ENCODE results near the gene INSYN1.
"Not testable (repeated sequence)": the region's sequence is repeated elsewhere in the genome, so short reads cannot be mapped to it uniquely, and the experiment has no call there.

The INSYN1 gene, protein sequence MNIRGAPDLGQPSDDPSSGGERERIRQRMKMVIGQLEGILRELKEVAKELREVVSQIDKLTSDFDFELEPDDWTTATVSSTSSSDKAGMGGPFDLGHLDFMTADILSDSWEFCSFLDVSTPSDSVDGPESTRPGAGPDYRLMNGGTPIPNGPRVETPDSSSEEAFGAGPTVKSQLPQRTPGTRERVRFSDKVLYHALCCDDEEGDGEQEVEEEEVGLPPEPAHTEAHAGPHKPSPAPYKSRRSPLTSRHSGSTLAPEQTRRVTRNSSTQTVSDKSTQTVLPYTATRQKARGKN

DNA sequence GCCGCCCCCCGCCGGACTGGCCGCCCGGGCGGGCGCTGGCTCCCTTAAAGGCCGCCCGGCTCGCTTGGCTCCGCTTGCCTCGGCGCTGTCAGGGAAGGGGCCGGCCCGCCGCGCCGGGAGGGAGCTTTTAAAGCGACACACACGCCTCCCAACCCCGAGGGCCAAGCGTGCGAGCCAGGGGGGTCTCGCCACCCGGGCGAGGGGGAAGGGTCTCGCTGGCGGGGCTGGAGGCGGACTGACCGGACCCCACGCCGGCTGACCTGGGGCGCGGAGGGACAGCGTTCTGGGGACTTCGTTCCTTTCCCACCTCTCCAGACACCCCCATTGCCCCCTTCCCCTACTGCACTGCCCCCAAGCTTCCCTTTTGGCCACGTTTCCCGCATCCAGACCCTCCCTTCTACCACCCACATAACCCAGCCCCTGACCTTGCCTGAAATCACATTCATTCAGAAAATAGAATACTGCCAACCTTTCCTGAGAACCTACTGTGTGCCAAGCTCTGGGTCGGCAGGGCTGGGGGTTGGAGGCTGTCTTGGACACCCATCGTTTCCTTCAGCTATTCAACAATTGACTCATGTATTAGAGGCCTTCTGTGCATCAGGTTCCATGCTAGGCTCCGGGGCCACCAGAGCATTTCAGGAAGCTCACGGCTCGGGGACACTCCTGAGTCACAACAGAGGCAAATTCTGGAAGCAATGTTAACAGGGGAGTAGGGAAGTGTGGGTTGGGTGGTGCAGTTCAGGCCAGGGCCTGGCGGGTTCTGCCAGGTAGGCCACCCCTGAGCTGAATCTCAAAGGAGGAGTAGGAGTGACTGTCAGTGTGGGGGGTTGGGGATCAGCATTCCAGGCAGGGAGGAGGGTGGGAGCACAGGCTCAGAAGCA is at the start of gene INSYN1:
TSS of gene INSYN1 (minus strand) at position 102 of the 881 bp plus-strand sequence. CDS start 2,221 bp downstream, outside the sequence.
- no peak for DNase-seq (ENCODE audit: low read depth in 2 of 2)

DNA sequence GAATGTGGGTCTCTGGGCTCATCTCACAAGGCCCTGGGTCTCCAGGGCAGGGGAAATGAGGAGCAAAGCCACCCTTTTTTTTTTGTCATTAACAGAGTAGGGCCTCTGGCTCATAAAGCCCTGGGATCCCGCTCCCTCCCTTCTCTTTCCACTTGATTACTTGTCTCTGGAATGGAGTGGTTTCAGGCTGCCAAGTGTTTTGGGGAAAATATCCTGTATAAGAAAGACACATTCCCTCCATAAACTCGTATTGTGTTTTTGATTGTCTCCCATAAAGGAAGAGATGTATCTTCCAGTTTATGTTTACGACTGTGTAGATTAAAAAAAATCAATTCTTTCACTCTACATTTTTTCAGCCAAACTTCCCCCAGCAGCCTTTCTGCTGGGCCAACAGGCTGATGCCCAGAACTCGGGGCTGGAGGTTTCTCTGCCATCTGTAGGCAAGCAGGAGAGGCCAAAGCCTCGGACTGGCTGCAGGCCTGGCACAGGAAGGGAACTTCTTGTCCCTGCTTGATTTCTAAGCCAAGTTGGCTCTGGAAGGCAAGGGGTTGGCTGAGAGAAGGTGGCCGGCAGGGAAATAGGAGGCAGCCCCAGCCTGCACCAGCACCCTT is 49.4 kb upstream of the INSYN1 start:
- DNase-seq (ENCODE audit: low read depth in 2 of 2), result no peak

DNA sequence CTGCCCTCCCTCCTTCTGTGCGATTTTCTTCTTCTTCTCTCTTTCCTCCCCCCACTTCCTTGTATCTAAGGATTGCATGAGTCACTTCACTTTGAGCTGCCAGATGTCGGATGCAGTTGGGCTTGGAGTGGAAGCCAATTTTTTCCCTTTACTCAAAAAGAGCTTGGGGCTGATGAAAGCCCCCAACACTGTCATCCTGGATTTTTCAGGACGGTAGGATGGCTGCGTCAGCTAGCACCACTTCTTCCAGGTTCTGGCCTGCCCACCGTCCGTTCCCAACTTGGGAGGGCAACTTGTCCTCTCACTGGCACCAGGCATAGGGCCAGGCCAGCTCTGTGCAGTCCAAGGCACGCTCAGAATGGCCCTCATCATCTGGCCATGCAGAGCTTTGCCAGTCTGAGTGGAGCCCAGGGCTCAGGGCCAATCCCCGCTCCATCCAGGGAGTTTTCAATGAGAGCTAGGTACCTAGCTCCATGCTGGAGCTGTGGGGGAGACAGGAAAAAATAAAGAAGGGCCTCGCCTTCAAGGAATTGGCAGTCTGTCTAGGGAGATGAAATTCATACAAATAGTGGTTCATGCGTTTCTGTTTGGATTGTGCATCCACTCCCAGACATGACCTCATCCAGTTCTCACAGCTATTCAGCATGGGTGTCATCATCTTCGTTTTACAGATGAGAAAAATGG is 47.7 kb upstream of the INSYN1 start:
- DNase-seq (ENCODE audit: low read depth in 2 of 2), result no peak

DNA sequence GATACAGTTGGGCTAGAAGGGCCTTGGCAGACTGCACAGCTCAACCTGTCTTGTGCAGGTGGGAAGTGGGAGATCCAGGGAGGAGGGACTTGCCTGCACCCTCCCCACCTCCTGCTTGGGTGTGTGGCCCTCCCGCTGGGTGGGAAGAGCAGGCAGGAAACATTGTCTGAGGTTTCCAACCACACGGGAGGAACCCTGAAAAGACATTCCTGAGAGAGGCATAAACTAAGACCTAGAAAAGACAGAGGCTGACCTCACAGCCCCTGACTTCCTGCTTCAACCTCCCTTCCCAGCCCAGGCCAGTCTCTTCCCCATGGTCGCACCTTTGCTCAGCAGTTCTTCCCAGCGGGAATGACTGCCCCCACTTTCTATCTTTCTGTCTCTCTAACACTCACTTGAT is 46.3 kb upstream of the INSYN1 start:
- no peak for DNase-seq (ENCODE audit: low read depth in 2 of 2)

DNA sequence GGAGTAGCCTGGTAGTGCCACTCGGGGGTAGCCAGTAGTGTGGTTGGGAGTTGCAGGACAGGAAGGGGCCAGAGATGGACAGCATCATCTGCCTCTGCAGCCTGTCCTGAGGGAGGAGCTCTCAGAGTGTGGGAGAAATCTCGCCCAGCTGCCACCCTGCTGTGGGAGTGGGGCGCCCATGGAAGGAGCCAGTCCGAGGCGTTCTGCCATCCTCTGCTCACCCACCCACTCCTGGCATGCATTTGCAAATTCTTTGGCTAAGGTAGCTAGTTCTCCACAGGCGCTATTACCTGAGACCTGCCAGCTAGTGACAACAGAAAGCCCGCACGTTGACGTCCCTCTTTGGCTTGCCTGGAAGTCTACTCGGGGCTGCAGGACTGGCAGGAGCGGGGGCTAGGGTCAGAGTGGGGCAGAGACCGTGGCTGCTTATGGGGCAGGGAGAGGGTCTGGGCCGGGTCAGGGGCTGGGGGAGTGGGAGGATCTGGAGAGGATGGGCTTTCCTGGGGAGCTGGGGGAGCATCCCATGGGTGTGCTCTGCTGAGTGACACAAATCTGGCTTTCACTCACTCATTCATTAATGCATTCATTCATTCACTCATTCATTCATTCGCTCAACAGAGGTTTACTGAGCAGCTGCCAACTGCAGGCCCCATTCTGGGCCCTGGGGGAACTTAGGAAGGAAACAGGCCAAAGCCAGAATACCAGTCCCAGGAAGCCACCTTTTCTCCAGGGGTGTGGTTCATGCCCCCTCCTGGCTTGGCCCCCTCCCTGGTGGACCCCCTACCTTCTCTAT is 44.4 kb upstream of the INSYN1 start:
- no peak for DNase-seq (ENCODE audit: low read depth in 2 of 2)

DNA sequence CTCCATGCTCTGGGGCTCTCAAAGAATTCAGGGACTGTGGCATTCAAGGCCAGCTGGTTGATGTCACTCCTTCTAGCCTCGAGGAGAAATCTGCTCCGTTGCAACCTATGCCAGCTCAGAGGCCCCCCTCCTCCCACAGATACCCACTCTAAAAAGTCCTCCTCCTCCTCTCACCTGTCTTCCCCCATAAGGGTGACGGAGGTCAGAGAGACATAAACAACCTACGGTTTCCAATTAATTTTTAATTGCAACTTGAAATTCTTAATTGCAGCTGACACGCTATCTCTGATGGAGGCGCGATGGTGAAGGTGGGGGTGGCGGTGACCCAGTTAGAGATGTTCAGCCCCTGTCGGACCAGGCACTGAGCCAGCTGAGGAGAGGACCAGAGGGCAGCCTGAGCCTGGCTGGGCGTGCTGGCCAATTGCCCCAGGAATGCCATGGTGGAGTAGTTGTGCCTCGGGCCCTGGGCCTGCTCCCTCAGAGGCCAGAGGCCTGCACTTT is 43.2 kb upstream of the INSYN1 start:
- no peak for DNase-seq (ENCODE audit: low read depth in 2 of 2)

DNA sequence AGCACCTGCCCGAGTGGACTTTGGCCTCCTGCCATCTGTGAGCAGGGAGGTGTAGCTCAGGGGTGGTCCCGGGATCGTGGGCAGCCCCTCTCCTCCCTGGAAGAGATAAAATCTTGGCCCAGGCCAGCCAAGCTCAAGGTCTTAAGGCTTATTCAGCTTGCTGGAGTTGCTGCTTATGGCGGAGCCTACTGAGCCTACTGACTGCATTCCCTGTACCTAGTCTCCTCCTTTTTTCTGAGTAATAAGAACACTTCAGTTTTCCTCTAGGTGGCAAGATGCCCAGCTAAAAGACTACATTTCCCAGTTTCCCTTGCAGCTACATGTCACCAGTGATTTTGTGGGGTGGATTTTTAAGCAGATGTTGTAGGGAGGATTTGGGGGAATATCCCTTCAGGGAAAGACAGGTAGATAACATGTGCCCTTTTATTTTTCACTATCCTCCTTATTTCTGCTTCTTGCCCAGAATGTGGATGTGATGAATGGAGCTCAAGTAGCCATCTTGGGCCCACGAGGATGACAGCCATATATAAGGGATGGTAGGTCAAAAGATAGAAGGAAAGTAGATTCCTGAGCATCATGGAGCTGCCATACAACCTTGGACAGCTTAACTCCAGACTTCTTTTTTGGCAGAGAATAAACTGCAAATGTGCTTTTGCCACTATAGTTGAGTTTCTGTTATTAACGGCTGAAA is 41.4 kb upstream of the INSYN1 start:
- DNase-seq (ENCODE audit: low read depth in 2 of 2), result no peak

DNA sequence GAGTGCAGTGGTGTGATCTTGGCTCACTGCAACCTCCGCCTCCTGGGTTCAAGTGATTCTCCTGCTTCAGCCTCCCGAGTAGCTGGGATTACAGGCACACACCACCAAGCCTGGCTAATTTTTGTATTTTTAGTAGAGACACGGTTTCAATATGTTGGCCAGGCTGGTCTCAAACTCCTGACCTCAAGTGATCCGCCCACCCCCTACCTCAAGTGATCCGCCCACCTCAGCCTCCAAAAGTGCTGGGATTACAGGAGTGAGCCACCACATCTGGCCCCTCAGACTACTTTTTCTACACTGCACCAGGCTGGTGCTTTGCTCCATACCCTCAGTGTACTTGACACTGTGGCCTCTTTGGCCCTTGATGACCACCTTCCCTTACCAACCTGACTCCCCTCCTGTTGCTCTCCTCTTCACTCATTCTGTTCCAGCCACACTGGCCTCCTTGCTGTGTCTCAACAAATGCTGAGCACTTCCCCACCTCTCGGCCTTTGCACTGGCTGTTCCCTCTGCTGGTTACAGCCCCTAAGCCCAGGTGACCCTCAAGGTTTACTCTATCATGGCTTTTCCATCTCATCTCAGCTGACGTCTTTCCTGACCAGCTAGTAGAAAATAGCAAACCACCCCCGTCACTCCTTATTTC is 39.9 kb upstream of the INSYN1 start:
- DNase-seq (ENCODE audit: low read depth in 2 of 2), result not testable (repeated sequence)

DNA sequence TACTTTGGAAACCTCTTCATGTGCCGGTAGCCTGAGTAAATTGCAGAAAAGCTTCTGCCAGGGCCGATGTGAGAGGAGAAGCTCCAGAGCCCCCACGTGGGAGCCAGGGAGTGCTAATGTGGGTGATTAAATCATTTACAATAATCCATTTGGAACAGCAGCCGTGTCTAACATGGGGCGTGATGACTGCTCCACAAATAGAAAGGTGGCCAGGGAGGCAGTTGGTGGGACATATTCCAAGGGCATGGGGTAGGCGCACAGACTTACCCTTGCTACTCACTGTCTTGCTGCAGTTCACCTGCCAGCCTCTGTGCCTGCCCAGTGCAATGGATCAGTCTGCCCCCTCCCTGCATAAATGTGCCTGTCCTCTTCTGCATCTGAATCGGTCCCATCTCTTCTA is 39.3 kb upstream of the INSYN1 start:
- DNase-seq (ENCODE audit: low read depth in 2 of 2), result no peak

DNA sequence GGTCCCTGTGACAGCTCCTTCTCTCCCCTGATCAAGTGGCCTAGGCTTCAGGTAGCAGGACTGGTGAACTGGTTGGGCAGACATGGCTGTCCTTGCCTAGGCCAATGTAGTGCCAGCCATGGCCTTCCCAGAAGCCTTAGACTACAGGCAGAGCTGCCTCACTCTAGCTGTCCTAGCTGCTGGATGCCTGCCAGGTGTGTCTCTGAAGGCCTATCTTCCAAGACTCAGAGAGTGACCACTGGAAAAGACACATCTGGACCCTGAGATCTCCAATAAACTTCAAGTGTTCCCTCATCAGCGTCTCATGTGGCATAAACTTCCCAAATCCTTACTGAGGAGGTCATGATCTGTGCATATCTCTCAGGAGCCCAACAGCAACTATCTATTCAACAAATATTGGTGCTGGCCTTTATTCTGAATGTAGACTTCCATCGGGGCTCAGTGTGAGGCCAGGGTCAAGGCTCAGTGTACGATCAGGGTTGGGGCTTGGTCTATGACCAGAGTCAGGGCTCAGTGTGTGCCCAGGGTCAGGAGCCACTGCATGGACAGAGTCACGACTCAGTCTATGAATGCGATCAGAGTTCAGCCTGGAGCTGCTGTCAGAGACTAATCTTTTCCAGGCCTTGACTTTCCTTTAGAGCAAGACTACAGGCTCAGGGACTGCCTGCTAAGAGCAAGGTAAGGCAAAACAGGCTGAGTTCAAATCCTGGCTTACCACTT is 36.5 kb upstream of the INSYN1 start:
- no peak for DNase-seq (ENCODE audit: low read depth in 2 of 2)

DNA sequence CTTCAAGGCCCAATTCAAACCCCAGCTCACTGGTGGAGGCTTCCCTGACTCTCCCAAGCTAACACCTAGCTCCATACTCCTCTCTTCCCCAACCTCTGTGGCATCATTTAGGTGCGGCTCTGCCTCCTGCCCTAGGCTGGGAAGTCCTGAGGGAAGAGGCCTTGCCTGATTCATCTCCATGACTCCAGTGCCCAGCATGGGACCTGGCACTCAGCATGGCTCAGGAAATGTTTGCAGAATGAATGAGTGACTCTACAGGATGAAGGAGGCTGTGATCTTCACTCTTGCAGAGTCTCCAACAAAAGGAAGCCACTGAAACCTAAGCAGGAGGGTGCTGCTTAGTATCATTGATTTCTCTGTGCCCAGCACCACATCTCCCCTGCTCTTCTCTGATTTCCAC is 34.5 kb upstream of the INSYN1 start:
- no peak for DNase-seq (ENCODE audit: low read depth in 2 of 2)

DNA sequence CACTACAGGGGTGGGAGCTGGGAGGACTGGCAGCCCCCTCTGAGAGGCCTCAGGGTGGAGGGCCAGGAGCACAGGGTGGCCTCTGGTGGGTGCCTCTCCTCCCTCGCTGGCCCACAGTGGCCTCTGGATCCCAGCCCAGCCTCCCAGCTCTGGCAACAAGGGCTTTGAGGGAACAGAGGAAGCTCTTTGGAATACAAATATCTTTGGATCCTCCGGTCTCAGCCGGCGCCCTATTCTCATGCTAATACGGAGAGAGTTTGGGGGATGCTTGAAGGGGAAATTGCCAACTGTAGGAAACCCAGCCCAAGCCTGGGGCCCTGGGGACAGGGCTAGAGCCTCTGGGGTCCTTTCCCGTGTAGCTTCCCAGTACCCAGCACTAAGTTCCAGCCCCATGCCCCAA is 33.4 kb upstream of the INSYN1 start:
- no peak for DNase-seq (ENCODE audit: low read depth in 2 of 2)

DNA sequence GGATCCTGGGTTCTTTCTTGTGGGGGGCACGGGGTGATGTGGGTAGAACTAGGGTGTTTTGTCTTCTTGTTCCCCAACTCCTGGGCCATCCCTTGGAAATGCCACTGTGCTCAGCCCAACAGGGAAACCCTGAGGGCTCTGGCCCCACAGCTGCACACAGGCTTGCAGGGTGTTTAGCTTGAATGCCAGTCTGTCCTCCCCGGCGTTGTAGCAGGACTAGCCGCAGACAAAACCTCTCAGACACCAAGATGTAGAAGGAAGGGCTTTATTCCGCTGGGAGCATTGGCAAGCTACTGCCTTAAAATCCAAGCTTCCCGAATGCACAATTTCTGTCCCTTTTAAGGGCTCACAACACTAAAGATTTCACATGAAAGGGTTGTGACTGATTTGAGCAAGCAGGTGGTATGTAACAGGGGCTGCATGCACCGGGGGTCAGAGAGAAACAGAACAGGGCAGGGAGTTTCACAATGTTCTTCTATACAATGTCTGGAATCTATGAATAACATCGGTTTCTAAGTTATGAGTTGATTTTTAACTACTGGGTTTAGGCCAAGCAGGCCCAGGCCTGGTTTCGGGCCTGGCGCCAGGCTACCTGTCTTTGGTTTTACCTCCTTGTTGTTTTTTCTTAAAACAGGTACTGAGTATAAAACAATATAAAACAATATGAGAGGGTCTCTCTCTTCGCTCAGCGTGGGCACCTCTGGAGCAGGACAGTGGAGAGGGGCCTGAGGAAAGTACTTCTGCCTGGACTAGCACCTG is 32.3 kb upstream of the INSYN1 start:
- DNase-seq (ENCODE audit: low read depth in 2 of 2), result not testable (repeated sequence)

DNA sequence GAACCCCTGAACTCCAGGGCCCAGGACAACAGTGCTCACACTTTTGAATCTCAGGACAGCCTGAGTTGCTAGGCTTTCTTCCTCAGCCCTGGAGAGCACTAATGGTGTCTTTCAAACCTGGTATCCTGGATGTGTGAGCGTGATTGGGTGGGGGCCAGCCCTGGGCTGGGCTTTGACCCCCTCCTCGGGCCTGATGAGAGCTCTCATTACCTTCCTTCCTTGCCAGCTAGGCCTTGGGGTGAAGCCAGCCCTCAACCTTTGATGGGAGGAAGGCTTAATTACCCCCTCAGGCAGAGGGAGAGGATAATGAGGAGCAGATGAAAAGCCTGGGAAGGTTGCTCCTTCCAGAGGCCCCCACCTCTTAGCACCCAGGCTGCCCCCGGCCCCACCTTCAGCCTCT is 31.1 kb upstream of the INSYN1 start:
- DNase-seq (ENCODE audit: low read depth in 2 of 2), result no peak

DNA sequence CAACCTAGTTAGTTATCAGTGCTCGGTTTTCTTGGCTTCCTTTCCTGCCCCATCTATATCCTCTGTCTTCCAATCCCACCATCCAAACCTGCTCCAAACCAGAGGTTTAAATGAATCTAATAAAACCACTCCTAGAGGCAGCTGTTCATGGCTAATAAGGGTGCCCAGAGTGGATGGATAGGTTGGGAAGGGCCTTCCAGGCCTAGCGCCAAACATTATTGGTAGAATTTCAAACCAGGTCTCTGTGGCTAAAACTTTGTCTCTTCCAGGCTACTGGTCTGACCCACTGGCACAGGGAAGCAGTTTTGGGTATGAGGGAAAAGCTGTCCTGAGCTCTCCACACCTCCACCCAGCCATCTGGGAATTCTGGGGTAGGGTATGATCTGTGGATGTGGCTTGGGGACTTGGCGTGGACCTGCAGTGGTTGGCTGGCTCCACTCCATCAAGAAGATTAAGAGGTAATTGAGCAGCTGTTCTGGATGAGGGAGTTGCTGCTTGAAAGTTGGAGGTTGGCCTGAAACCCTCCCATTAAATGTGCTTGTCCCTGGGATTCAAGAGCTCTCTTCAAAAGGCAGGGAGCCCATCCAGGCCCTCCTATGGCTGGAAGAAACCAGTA is 29.3 kb upstream of the INSYN1 start:
- no peak for DNase-seq (ENCODE audit: low read depth in 2 of 2)

DNA sequence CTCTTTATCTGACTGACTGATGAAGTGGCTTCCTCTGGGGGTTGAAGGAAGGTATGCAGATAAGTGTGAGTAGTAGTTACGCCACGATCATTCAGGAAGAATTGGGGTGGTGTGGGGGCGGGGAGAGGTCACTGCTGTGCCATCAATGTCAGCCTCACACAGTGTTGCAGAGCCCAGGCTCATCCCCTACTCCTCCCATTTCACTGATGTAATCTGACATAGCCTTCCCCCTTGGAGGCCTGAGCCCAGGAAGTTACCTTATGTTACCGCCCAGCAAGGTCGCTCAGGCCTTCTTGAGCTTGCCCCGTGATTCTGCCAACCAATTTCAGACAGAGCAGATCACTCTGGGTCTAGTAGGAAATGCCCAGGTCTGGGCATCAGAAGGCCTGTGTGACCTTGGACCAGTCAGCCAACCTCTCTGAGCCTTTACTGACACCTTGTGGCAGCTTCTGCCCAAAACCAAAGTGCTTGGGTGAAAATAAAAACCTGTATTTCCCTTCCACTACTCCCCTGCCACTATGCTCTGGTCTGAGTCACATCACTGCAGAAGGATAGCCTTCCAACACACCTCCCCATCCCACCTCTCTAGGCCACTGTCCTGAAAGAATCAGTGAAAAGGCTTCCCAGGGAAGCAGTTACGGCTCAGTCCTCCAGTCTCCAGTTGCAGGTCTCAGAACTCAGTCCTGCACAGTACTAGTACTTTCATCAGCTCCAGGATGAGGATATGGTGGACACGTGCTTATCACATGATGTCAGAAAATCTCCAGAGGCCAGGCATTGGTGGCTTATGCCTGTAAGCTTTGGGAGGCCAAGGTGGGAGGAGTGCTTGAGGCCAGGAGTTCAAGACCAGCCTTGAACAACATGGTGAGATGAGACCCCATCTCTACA is 28.1 kb upstream of the INSYN1 start:
- DNase-seq (ENCODE audit: low read depth in 2 of 2), result no peak

DNA sequence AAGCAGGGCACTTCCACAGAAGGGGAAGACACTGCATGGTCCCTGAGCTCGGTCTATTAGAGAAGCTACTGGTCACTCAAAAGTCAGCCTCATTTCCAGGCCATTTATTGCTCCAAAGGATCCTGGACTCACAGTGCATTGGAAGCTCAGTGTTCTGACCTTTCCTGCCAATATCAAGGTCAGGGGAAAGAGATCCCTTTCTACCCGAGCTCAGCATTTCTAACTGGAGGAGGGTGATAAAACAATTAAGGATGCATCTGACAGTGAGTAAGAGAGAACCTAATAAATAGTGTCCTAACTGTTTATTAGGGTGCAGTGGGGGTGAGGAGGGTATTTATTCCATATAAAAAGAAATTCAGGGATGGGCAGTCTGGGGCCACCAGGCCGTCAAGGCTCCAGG is 26.8 kb upstream of the INSYN1 start:
- DNase-seq (ENCODE audit: low read depth in 2 of 2), result no peak

Measured in stimulated activated CD8-positive, alpha-beta memory T cell treated with anti-CD3 and anti-CD28 coated beads, Interleukin-2, amount 100 ng/mL, for 1 hour (primary cell).